GM08714 (cell line): ENCODE results near the gene CCDC120.

Experiments used
- H3K4me3 ChIP-seq: fragments of 200-500 bp; sonication (Bioruptor generic); 2 replicates; pipeline ENCODE4 v1.5.1; 2014; ENCODE audit warnings: mild to moderate bottlenecking, low read length, inconsistent platforms
- ZNF274 ChIP-seq: IDR thresholded peaks from 2 replicates; pipeline ENCODE4 v1.6.1; 2012; ENCODE audit warnings: mild to moderate bottlenecking, low read depth, low read length

CCDC120 gene

DNA sequence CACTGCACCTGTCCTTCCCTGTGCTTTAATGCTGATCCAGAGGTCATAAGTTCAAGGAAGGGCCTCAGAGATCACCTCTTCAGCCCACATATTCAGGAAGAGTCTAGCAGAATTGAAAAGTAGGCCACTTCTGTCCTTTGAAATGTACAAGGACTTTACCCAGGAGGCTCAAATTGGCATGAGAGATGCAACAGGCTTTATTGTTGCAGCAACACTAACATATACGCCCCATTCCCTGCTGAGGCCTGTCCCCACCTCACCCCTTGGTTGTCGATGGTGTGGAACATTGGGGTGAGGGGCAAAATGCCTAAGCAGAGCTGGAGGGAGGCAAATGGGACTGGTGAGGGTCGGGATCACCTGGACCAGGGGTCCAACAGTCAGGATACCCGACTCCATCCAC, 12.2 kb downstream of the CCDC120 start:
- H3K4me3 ChIP-seq: no peak overlapping the region
- TF ChIP-seq ZNF274: no peak

DNA sequence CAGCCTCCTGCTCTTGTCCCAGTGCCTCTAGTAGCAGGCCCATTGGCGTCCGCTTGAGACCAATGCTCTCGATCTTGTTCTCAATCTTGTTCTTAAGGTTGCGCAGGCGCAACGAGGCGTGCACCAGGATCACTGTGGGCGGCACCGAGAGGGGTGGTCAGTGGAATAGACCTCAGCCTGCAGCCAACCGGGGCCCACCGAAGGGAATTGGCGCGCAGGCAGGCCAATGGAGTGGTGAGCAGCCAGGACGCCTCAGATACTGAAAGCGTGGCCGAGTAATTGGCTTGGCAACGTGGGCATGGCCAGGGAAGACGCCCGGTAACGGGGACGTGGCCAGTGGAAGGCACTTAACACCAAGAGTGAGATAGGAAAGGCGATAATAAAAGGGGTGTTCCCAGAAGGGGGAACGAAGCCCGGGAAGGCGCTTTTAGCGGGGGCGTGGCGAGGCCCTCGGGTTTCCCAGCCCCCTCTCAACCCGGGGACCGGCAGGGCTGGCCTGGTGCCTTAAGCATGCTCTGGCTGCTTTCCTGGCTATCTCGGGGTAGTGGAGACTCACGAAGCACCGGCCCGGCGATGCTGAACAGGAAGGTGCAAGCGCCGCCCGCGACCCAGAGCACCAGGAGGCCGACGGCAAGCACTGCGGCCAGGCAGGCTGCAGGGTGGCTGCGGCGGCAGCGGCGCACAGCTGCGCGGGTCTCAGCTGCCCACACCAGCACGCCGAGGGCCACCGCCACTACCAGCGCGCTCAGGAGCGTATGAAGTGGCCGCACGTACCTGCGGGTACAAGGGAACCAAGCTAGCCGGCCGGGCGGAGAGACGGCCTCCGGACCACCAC, 13.3 kb downstream of the CCDC120 start:
- H3K4me3 ChIP-seq: no peak overlapping the region

DNA sequence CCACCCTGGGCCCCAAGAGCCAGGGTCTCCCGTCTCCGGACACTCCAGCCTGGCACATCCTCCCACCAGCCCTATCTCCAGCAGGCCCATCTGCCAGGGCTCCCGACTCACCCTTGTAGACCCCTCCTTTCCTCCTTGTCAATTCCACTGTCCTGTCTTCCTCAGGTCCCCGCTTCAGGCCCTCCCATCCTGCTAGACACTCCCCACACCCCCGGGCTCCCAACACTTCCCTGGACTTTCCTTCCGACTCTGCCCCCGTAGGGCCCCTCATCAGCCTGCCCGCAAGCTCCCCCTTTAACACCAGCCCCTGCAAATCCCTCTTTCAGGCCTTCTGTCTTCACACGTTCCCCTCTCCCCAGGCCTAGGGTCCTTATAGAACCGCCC, 13.9 kb downstream of the CCDC120 start:
- TF ChIP-seq ZNF274: no peak
- H3K4me3 ChIP-seq: no peak overlapping the region

More for the DNA sequence above, 13.3 kb downstream of the CCDC120 start:
- TF ChIP-seq ZNF274: no peak

DNA sequence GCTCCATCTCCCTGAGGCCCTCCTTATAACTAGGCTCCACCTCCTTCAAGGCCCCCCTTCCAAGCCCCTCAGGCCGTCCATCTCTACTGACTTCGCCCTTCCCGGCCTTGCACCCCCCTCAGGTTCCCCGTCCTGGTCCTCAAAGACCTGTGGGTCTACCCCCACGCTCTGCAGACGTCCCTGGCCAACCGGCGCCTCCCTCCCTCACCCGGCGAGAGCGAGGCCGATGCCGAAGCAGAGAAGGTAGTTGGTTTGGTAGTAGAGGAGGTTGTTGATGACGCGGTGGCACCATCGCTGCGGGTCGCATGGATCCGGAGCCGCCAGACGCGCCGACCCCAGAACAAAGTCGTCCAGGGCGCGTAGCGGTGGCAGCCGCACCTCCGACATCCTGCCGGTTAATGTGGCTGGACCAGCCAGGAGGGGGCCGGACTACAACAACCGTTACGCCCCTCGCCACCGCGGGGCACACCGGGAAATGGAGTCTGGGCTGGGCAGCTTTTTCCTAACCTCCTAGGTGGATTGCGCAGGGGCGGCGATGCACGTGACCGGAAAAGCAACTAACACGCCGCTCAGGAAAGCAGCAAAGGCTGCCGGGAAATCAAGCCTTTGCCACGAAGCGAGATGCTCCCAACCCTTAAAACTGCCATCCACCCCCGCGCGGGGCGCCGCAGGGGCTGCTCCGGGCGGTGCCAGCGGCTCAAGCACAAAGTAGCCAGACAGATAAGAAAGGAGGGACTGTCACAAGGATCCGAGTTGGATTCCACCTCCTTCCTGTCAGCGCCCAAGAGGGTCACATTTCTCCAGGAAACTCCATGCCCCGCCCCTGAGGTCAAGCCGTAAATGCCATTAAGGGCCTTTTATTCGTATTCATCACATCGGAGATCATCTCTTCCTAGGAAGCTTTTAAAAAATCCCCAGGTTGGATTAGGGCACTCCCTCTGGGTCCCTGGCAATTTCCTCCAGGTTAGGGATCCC, 15.1 kb downstream of the CCDC120 start, which contains the start of gene PRAF2:
TSS of gene PRAF2 (minus strand) at position 402 of the 975 bp plus-strand sequence. CDS start at position 387, 15 bp downstream.
- H3K4me3 ChIP-seq: peak within 1 kb of the TSS; percentile 57; the same call in 1 of the 2 replicates
- TF ChIP-seq ZNF274: no peak

DNA sequence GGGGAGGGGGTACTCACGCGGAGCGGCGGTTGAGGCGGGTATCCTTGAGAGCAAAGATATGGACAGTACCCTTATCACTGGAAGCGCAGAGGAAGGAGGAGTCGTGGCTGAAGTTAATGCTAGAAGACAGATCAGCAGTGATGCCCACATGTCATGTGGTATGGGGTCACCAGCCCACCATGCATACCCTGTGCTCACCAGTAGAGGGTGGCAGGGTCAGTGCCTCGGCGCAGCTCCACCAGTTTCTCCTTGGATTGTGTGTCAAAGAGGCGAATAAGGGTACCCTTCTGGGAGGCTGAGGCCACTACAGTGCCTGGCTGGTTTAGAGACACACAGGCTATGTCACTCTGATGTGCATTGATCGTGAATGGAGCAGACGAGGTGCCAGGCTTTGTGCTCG, 16.5 kb downstream of the CCDC120 start:
- no peak for TF ChIP-seq ZNF274
- no peak overlapping the region for H3K4me3 ChIP-seq

DNA sequence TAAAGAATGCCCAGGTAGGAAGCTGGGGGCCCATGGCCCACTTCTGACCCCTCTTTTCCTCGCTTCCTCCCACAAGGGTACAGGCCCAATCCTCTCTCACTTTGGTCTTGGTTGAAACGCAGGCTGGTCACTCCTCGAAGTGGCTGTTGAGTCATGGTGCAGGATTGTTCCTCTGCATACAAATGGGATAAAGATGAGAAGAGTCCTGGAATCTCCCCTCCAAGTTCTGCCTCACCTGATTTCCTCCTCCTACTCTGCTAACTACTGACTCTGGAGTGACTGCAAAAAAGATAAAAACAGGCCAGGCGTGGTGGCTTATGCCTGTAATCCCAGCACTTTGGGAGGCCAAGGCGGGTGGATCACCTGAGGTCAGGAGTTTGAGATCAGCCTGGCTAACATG, 19.1 kb downstream of the CCDC120 start:
- H3K4me3 ChIP-seq: no peak overlapping the region
- TF ChIP-seq ZNF274: no peak

DNA sequence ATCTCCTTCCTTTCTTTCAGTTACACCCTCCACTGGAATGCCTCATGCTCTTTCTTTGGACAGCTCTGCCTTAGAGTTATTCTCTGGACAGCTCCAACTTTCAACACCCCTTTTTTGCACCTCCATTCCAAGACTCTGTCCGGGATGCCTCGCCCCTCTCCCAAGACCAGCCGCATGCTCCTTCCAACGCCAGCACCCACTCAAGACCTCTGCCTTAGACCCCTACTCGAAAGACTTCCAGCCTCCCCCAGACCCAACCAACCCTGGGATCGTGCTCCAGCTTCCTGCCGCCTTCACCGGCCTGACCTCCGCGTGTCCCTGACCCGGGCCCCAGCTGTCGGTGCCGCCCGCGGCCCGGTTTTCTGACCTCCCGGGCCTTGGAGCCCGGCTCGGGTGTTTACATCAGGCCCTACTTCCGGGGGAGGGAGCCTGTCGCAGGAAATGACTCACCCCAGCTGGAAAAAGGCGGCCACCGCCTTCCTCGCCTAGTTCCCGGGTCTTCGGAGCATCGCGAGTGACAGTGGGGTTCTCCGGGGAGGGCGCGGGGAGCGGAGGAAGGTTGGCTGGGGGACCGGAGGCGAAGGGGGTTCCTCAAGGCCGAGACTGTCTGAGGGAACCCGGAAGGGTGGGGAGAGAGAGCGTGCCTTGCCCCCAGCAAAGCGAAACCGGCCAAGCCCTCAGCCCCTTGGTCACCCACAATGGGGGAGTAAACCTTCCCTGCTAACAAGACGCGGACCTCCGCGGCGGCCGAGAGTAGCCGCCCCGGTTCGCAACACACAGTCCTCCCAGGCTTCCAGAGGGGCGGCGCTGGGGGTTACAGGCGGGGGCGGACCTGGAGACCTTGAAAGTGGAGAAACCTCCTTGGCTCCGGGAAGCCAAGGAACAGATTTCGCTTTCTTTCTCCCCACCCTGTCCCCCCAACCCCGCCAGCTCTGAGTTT, 21.0 kb downstream of the CCDC120 start, which contains the start of gene WDR45:
TSS of gene WDR45 (minus strand) at position 399 of the 940 bp plus-strand sequence. CDS start 1,792 bp downstream, outside the sequence.
- TF ChIP-seq ZNF274: no peak

DNA sequence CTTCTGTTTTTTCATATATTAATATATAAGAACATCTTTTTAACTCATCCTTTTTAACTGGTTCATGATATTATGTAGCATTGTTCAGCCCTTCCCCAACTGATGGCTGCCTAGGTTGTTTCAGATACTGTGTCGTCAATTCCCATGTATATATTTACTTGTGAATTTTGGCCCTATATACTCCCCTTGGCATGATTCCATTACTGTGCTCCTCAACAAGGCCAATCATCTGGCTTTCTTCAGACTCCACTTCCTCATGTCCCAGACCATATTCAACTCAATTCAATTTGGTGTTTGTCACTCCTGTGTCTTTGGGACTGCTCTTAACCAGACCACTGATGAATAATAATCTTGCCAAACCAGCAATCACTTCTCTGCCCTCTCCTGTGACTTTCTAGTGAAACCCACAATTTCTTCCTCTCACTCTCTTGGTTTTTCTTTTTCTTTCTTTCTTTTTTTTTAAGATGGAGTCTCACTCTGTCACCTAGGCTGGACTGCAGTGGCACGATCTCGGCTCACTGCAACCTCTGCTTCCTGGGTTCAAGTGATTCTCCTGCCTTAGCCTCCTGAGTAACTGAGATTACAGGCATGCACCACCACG, 23.6 kb downstream of the CCDC120 start:
- TF ChIP-seq ZNF274: no peak
- H3K4me3 ChIP-seq: no peak overlapping the region

More for the DNA sequence above, 21.0 kb downstream of the CCDC120 start, which contains the start of gene WDR45:
- peak within 1 kb of the TSS; percentile 59 for H3K4me3 ChIP-seq

DNA sequence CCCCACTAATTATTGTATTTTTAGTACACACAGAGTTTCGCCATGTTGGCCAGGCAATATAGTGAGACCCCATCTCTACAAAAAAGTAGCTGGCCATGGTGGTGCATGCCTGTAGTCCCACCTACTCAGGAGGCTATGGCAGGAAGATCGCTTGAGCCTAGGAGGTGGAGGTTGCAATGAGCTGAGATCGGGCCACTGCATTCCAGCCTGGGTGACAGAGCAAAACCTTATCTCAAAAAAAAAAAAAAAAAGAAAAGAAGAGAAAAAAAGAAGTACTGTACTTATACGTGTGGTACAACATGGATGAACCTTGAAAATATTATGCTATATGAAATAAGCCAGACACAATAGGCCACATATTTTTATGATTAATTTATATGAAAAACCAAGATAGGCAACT, 30.8 kb downstream of the CCDC120 start:
- no peak for TF ChIP-seq ZNF274
- no peak overlapping the region for H3K4me3 ChIP-seq

DNA sequence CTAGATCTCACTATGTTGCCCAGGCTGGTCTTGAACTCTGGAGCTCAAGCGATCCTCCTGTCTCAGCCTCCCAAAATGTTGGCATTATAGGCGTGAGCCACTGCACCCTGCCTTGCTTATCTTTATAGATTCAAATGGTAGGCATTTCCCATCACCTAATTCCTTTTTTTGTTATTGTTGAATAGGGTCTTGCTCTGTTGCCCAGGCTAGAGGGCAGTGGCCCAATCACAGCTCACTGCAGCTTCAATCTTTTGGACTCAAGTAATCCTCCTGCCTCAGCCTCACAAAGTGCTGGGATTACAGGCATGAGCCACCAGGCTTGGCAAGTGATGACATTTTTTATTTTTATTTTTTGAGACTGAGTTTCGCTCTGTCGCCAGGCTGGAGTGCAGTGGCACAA, 37.6 kb downstream of the CCDC120 start:
- TF ChIP-seq ZNF274: no peak

DNA sequence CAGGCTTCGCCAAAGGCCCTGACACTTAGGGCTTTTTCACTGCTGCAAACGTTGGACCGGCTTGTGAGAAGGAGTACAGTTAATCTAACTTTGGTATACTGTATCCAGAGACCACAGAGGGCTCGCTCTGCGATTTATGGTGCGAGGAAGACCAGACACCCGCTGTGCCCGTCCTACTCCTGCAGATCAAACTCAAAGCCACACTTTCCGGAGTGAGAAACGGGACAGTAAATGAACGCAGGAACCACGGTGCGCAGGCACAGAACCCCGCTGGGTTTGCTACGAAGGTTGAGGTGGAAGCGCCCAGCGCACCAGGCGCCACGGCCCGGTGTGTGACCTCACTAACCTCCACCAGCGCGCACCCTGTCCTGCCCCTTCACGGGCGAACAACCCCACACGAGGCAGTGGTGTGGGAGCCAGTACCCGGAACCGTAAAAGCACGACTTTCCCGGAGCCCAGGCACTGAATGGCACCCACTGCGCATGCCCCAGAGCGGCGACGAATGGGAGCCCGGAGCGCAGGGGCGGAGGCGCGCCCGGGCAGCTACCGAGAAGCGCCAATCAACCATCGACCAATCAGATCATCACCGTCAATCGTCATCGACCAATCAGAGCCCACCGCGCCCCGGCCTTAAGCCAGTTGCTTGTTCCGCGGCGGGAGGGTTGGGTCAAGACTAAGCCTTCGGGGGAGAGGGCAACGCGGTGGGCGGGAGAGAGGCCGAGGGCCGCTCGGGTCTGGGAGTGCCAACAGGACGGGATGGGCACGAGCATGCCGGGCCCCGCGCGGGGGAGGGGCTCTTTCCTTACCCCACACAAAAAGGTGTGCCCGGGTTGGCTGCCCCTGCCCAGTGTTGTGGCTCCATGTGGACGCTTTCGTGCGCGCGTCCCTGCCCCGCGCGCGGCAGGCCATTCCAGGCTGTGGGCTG, 42.2 kb downstream of the CCDC120 start:
- H3K4me3 ChIP-seq: peak overlapping the region; percentile 74
- TF ChIP-seq ZNF274: no peak

More for the DNA sequence above, 37.6 kb downstream of the CCDC120 start:
- no peak overlapping the region for H3K4me3 ChIP-seq

DNA sequence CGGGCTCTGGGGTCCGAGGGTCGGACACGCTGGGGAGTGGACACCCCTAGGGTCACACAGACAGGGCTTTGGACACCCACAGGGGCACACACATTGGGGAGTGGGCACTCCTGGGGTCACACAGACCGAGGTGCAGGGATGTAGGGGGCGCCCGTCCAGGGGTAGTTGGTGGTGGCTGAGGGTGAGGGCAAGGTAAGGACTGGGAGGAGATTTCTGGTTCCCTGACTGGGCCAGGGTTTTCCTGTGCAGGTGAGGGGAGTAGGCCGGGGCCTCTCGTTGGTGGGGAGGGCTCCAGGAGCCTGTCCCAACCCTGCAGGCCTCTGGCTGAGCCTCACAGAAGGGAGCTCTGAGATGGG, 42.8 kb downstream of the CCDC120 start:
- TF ChIP-seq ZNF274: no peak
- peak overlapping the region; percentile 51; the same call in 1 of the 2 replicates for H3K4me3 ChIP-seq
